NCI-H2196 treated with DMSO at 0.1 percent for 48 hours (cell line): Measurements from ENCODE around the gene REST.

Source experiments
- DNase-seq: peaks from one replicate; lab custom pipeline; 2025; ENCODE audit not compliant: unreplicated experiment; lab: John Stamatoyannopoulos, UW

The REST gene

GRCh38 chr4:56973336-56973735 lies 65.6 kb downstream of the REST start:
- no peak for DNase-seq

GRCh38 chr4:56976283-56976836 lies 68.7 kb downstream of the REST start:
- DNase-seq: no peak

- no peak for DNase-seq
Observed at GRCh38 chr4:56976837-56977320, 69.2 kb downstream of the REST start.

- DNase-seq: peak; percentile 67
Observed at GRCh38 chr4:56977321-56978012, 69.8 kb downstream of the REST start, which contains the start of gene NOA1. Gene NOA1 (minus strand): TSS chr4:56977606. CDS start chr4:56977585, 21 bp downstream.

- DNase-seq: peak; percentile 55
Observed at GRCh38 chr4:56978750-56979303, 71.1 kb downstream of the REST start, which contains the start of gene POLR2B. Gene POLR2B (plus strand): TSS chr4:56978896. CDS start chr4:56978986, 90 bp downstream.

GRCh38 chr4:56979421-56980072 lies 71.8 kb downstream of the REST start:
- no peak for DNase-seq

GRCh38 chr4:56981795-56982201 lies 74.1 kb downstream of the REST start:
- DNase-seq: no peak

- DNase-seq: no peak
Observed at GRCh38 chr4:56986192-56986591, 78.5 kb downstream of the REST start.

- no peak for DNase-seq
Observed at GRCh38 chr4:56986952-56987351, 79.3 kb downstream of the REST start.

GRCh38 chr4:56990109-56990905 lies 82.6 kb downstream of the REST start:
- DNase-seq: no peak

- DNase-seq: peak; percentile 27
Observed at GRCh38 chr4:56995525-56995924, 87.8 kb downstream of the REST start.

- DNase-seq: no peak
Observed at GRCh38 chr4:56999751-57000150, 92.1 kb downstream of the REST start.

GRCh38 chr4:57013543-57014120 lies 105.9 kb downstream of the REST start:
- no peak for DNase-seq
